GM21717 (cell line): ENCODE results near the gene PFN1.
A peak's percentile ranks its signal among the peaks of the same experiment; 100 is the strongest.

ENCODE experiments used
- ATAC-seq: cut with Tn5 transposase; IDR thresholded peaks from one replicate; pipeline ENCODE4 v1.9.1; 2021; ENCODE audit warnings: mild to moderate bottlenecking, moderate library complexity; ENCODE audit not compliant: unreplicated experiment

Gene PFN1

DNA sequence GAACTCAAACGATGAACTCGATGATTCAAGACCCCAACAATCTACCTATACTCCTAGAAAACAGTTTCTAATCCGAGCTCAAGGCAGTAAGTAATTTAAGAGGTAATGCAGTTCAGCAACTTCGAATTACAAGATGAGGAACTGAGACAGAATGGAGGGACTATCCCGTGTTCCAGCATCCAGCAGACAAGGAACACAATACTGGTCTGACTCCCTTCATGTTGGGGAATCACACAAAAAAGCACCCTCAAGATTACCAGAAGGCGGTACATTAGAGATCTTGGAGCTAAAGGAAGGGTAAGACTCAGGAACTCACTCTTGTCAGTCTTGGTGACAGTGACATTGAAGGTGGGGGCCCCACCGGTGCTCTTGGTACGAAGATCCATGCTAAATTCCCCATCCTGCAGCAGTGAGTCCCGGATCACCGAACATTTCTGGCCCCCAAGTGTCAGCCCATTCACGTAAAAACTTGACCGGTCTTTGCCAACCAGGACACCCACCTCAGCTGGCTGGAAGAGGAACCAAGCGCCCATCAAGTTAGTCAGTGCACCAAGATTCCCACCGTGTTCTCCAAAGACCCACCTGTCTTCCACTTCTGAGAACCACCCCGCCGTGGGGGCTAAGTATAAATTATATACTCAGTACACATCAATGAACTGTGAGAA is 1.9 kb downstream of the PFN1 start:
- no peak for ATAC-seq

DNA sequence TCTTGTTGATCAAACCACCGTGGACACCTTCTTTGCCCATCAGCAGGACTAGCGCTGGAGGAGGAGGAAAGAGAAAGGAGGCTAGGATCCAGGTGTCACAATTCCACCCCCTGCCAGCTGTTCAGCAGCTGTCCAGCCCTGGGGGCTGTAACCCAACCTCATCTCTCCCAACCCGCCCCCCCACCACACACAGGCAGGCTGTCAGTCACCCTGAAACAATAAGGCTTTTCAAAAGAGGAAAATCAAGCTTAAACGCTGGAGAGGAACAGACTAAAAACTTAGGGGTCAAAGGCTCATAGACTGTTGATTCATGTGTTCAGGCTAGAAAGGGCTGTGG is 2.4 kb downstream of the PFN1 start:
- no peak for ATAC-seq

DNA sequence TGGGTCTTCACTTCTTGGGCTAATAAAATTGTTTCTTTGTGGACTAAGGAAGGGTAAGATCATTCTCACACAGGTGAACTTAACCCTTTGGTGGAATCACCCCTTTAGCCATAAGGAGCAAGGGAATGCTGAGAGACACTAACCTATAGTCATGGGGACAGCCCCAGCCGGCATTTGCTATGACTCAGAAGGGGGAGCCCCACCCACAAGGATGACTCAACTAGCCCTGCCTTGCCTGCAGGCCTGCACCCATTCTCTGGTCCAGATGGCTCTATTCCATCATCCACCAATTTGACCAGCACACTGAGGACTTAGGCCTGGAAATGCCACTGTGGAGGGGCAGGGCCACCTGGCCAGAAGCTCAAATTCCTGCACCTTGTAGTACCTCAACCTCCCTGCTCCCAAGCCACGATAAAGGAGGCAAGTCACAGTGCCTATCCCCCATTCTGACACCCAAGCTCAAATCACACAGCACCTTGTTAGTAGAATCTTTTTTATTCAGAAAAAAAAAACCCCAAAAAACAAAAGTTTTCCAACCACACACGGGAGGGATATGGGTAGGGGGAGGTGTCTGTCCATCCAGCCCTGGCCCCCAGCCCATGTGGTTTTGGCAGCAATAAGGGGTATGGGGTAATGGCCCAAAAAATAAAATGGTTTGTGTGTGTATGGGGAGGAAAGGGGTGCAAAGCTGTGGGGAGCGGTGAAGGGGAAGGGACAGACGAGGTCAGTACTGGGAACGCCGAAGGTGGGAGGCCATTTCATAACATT is 3.0 kb downstream of the PFN1 start:
- no peak for ATAC-seq

DNA sequence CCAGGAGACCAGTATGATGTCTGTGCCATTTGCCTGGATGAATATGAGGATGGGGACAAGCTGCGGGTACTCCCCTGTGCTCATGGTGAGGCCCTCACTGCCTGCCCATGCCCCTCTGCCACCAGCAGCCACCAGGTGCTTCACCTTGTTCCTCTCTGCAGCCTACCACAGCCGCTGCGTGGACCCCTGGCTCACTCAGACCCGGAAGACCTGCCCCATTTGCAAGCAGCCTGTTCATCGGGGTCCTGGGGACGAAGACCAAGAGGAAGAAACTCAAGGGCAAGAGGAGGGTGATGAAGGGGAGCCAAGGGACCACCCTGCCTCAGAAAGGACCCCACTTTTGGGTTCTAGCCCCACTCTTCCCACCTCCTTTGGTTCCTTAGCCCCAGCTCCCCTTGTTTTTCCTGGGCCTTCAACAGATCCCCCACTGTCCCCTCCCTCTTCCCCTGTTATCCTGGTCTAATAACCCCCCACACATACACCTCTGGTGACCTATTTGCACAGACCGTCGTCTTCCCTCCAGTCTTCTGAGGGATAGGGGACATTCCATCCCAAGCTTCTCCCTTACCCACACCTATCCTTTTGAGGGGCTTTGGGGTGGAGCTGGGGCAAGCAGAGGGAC is 3.7 kb downstream of the PFN1 start:
- ATAC-seq = no peak

DNA sequence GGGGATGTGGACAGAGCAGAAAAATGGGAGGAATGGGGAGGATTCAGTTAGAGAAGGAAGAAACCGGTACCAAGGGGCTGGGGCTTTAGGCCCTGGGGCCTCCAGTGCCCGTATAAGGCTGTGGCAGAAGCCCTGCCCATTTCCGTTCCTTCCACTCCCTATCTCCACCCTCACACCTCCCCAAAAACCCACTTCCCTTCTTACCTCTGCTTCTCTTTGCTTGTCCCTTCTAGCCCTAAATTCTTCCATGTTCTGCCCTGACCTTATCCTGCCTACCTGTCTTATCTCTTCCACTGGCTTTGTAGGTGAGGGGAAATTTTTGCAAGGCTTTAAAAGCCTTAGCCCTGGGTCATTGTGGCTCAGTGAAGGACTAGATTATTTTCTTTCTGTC is 4.2 kb downstream of the PFN1 start:
- ATAC-seq = no peak

DNA sequence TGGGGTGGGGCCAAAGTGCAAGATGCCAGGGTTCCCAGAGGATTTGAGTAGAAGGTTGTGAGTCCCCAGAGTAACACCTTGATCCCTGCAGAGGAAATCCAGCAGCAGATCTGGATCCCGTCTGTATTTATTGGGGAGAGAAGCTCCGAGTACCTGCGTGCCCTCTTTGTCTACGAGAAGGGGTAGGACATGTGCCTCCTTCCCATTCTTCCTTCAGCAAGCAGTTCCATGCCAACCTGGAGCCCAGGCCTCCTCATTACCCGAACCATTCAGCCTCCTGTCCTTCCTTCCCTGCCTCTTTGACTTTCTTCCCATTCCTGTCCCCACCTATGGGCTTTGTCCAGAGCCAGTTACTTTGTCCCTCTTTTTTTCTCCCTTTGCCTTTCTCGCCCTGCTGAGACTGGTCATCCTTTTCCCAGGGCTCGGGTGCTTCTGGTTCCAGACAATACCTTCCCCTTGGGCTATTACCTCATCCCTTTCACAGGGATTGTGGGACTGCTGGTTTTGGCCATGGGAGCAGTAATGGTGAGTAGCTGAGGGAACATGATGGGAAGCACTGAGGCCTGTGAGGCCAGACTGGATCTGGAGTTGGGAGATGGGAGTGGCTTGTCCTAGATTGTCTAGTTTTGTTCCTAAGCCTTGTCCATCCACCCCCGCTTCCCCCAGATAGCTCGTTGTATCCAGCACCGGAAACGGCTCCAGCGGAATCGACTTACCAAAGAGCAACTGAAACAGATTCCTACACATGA is 5.4 kb downstream of the PFN1 start:
- ATAC-seq = no peak

DNA sequence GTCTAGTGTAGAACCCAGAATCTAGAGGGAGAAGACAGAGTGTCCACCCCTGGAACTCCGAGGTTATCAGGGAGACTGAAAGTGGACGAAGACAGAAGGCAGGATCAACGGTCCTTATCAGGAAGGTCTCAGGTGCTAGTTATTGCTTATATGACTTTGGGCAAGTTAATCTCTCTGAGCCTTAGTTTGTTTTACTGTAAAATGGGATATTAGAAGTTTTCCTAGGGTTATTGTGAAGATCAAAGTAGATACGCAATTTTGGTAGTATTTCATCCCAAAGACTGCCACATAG is 7.1 kb downstream of the PFN1 start:
- no peak for ATAC-seq

DNA sequence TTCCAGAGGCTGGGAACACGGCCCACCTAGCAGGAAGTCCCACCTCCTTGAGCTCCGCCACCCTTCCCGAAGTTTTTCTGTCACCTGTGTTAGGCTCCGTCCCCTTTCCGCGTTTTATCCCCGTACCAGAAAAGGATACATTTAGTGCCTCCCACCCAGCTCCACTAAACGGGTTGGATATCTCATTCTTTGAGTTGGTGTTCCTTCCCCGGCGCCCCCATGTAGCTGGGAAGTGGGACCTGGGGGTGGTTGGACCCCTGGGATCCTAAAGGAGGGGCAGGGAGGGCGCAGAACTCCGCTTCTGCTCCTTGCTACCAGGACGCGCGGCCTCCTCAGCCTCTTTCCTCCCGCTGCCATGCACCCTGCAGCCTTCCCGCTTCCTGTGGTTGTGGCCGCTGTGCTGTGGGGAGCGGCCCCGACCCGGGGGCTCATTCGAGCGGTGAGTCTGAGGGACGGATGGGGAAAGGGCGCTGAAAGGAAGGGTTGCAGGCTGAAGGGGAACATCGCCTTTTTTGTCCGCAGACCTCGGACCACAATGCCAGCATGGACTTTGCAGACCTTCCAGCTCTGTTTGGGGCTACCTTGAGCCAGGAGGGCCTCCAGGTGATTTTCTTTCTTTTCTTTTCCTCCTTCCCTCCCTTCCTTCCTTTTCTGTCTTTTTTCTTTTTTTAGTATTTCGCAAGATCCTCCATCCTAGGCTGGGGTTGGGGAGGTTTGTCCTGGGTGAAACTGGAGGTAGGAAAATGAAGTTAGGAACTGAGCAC is 7.6 kb downstream of the PFN1 start:
- no peak for ATAC-seq

DNA sequence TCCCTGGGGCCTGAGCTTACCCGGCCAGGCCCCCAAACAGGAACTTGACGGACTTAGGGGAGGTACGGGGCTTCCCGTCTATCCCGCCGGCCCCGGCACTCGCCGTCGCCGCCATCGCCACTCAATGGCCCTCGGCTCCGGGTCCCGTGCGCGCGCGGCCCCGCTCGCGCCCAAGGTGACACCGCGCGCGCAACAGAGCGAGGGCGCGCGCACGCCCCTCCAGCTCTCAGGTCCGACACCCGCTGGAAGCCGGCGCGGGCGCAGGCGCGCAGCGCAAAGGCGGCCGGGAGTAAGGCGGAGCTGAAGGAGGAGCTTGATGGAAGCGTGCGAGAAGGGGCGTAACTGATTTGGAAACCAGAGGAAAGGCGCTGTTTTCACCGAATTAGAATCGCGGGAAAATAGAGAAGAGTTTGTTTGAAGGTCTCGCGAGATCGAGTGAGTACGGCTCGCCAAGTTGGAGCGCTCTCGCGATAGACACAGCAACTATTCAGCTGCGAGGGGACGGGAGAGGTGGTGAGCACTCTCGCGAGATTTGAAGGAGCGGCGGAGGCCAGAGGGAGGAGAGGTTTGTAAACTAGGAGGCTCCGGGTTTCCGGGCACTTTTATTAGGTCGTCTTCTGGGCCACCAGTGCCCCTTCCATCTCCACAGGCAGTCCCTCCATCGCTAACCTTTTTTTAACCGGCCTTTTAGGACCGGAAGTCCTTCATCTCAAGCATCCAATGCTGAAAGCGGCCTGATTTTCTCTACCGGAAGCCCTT is 8.4 kb downstream of the PFN1 start, which contains the start of the genes RNF167 and SLC25A11:
TSS of gene RNF167 (plus strand) at position 473 of the 759 bp plus-strand sequence. CDS start 642 bp downstream, outside the sequence.
TSS of gene SLC25A11 (minus strand) at position 251 of the 759 bp plus-strand sequence. CDS start at position 115, 136 bp downstream.
- ATAC-seq = peak; percentile 61

DNA sequence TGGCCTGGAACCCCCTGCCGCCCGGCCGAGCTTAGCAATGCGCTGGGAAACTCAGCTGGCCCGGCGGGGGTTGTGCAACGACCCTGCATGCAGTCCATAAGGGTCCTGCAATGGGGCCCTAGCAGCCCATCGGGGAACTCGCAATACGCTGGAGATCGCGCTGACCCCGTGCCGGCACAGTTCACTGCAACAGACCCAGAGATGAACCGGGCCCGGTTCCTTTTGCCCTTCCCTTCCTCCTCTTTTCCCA is 8.9 kb downstream of the PFN1 start:
- ATAC-seq = peak; percentile 10

DNA sequence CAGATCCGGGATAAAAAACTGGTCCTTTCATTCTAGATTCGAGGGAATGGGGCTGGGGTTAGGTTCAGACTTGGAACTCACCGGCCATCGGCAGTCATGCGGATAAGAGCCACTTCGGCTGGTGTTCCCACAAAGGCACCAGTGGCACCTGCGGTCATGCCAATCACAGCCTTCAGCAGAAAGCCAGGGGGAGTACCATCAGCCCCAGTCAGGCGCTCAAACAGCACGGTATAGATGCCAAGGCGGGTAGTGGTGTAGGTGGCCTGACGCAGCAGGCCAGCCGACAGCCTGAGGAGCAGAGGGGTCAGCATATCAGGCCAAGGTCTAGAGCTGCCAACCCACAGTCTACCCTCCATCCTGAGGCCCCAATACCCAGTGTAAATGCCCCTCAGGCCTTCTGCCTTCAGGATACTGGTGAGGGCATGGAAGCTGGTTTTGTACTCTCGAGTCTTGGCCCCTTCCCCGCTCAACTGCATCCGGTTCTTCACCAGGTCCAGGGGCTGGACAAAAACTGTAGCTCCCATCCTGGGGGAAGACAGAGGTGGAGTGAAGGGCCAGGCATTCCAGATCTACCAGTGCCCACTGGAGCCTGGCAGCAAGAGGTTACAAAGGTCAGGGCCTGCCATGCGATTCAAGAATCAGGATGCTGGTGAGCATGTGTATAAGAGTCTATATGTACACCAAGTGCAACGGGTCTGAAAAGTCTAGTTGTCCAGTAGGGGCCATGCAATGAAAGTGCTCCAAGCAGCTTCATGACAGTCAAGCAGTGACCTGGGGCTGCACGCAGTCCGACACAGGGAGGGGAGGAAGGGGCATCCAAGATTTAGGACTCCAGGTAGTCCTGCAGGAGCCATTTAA is 9.4 kb downstream of the PFN1 start:
- ATAC-seq = no peak

DNA sequence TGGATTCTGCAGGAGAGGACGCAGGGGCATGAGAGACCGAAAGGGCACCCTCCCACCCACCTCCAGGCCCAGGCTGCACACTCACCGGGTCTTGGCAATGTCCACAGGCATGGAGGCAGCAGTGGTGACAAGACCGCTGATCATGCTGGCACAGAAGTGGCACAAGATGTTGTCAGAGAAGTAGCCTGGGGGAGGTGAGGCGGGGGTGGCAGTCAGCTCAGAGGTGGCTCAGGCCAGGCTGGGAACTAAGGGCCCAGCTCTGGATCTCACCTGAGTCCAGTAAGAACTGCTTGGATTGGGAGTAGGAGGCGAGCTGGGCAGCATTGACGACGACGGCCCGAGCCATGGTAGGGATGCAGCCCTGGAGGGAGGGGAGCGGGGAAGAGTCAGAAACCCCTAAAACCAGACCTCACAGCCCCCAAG is 10.2 kb downstream of the PFN1 start:
- ATAC-seq = no peak

DNA sequence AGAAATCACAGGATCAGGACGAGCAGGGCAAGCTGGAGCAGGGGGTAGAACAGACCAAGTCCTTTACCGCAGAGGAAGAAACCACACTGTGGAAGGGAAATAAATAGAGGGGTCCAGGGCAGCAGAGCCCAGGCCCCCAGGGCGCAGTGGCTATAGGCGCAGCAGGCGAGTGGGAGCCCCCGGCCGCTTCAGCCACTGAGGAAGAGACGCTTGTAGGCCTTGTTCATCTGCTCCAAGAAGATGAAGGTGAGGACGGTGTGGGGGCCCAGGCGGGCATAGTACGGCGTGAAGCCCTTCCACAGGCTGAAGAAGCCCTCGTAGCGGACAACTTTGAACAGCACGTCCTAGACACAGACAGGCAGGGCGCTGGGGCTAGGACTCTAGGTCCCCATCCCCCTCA is 10.8 kb downstream of the PFN1 start:
- no peak for ATAC-seq

DNA sequence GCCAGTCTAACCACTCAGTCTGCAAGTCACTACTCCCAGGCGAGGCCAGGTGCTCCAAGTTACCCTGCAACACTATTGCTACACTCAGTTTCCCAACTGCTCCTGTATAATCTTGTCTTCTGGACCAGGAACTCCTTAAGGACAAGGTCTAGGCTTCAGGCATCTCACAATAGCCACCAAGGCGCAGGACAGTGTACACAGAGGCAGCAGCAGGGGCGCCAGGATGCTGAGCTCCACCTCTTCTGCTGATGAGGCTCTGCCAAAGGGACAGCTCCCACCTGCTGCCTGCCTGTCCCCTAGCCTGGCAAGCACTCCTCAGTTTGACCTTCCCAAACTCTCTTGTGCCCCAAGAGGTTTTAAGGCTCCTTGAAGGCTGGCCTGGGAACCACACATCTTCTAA is 11.9 kb downstream of the PFN1 start:
- ATAC-seq = no peak

DNA sequence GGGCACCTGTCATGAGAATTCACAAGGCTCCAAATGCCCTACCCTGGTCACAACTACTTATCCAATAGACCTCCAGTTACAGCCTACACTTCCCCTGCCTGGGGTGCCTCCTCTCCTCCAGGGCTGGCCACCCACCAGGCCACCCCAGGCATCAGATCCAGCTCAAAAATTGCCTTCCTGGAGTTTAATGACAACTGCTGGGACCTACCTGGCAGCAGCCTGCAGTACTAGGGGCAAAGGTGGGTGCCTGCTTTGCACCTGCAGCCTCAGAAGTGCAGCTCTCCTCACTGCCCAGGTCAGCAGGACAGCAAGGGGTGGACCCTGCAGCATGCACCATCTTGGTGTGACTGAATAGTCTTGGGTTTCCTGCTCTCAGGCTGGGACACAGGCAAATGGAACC is 12.7 kb downstream of the PFN1 start:
- no peak for ATAC-seq

DNA sequence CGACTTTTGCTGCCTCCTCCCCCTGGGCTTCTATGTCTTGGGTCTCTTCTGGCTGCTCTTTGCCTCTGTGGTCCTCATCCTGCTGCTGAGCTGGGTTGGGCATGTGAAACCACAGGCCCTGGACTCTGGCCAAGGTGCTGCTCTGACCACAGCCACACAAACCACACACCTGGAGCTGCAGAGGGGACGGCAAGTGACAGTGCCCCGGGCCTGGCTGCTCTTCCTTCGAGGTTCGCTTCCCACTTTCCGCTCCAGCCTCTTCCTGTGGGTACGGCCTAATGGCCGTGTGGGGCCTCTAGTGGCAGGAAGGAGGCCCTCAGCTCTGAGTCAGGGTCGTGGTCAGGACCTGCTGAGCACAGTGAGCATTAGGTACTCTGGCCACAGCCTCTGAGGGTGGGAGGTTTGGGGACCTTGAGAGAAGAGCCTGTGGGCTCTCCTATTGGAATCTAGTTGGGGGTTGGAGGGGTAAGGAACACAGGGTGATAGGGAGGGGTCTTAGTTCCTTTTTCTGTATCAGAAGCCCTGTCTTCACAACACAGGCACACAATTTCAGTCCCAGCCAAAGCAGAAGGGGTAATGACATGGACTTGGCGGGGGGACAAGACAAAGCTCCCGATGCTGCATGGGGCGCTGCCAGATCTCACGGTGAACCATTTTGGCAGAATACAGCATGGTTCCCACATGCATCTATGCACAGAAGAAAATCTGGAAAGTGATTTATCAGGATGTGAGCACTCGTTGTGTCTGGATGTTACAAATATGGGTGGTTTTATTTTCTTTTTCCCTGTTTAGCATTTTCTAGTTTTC is 14.0 kb downstream of the PFN1 start:
- no peak for ATAC-seq

DNA sequence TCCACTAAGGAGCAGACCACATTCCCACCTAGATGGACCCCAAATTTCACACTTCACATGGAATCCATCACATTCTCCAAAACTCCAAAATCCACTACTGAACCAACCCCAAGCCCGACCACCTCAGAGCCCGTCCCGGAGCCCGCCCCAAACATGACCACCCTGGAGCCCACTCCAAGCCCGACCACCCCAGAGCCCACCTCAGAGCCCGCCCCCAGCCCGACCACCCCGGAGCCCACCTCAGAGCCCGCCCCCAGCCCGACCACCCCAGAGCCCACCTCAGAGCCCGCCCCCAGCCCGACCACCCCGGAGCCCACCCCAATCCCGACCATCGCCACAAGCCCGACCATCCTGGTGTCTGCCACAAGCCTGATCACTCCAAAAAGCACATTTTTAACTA is 14.7 kb downstream of the PFN1 start:
- ATAC-seq = no peak

DNA sequence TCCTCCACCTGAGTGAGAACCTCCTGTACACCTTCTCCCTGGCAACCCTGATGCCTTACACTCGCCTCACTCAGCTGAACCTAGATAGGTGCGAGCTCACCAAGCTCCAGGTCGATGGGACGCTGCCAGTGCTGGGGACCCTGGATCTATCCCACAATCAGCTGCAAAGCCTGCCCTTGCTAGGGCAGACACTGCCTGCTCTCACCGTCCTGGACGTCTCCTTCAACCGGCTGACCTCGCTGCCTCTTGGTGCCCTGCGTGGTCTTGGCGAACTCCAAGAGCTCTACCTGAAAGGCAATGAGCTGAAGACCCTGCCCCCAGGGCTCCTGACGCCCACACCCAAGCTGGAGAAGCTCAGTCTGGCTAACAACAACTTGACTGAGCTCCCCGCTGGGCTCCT is 15.6 kb downstream of the PFN1 start:
- no peak for ATAC-seq

DNA sequence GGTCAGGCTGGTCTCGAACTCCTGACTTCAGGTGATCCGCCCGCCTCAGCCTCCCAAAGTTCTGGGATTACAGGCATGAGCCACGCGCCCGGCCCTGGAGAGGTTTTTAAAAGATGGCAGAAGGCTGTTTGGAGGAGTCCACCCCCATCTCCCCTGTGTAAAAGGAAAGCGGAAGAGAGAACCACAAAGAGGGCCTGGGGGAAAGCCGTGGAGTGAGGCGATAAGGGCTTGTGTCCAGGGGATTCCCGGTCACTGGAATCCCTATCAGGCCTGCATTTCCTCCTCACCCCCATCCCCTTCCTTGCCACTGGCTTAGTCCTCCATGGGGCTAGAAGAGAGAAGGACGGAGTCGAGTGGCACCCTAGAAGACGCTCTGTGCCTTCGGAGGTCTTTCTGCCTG is 16.4 kb downstream of the PFN1 start, which contains the start of gene GP1BA:
TSS of gene GP1BA (plus strand) at position 315 of the 400 bp plus-strand sequence. CDS start 328 bp downstream, outside the sequence.
- ATAC-seq = no peak
